Measurements from ENCODE around the gene MRPL40. TPM values are rescaled to one million over a fixed set of nuclear protein-coding genes. Genes with fewer than 3 reads are reported as not detected.

The MRPL40 gene
- total RNA-seq, 4 donors from 2014 or later: 21.2 to 31.2 (median 27.7) TPM

GRCh38 chr22:19449422-19449767 is 17.1 kb downstream of the MRPL40 start:
- Histone ChIP-seq H3K36me3 (peaks cover 19 to 51% (median 49%) of the 10 kb centered on the region in 4 donors), H3K4me1 (peaks cover 18 to 42% (median 29%) of the 10 kb centered on the region in 4 donors), H3K9me3 (no peaks in the 10 kb centered on the region), H3K27me3 (no peaks in the 10 kb centered on the region), H3K4me3 (no peak overlapping the region), H3K27ac (replicated peaks in 1 of 4) (no peak overlapping the region)
- no peak for DNase-seq (ENCODE audit: extremely low spot score)
- intact Hi-C loops (cut with DNase I): no loop called here
- no peak for TF ChIP-seq EP300 (IDR thresholded peaks at IDR 0.05)
- TF ChIP-seq POLR2A (IDR thresholded peaks at IDR 0.05; ENCODE audit: low read depth): no peak
- TF ChIP-seq, protein P1, sequence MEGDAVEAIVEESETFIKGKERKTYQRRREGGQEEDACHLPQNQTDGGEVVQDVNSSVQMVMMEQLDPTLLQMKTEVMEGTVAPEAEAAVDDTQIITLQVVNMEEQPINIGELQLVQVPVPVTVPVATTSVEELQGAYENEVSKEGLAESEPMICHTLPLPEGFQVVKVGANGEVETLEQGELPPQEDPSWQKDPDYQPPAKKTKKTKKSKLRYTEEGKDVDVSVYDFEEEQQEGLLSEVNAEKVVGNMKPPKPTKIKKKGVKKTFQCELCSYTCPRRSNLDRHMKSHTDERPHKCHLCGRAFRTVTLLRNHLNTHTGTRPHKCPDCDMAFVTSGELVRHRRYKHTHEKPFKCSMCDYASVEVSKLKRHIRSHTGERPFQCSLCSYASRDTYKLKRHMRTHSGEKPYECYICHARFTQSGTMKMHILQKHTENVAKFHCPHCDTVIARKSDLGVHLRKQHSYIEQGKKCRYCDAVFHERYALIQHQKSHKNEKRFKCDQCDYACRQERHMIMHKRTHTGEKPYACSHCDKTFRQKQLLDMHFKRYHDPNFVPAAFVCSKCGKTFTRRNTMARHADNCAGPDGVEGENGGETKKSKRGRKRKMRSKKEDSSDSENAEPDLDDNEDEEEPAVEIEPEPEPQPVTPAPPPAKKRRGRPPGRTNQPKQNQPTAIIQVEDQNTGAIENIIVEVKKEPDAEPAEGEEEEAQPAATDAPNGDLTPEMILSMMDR (IDR thresholded peaks at IDR 0.05): no peak
- TF ChIP-seq POLR2AphosphoS5 (IDR thresholded peaks at IDR 0.05): no peak
- 80% methylated on average over 1 of the region's 2 CpGs for WGBS

DNA sequence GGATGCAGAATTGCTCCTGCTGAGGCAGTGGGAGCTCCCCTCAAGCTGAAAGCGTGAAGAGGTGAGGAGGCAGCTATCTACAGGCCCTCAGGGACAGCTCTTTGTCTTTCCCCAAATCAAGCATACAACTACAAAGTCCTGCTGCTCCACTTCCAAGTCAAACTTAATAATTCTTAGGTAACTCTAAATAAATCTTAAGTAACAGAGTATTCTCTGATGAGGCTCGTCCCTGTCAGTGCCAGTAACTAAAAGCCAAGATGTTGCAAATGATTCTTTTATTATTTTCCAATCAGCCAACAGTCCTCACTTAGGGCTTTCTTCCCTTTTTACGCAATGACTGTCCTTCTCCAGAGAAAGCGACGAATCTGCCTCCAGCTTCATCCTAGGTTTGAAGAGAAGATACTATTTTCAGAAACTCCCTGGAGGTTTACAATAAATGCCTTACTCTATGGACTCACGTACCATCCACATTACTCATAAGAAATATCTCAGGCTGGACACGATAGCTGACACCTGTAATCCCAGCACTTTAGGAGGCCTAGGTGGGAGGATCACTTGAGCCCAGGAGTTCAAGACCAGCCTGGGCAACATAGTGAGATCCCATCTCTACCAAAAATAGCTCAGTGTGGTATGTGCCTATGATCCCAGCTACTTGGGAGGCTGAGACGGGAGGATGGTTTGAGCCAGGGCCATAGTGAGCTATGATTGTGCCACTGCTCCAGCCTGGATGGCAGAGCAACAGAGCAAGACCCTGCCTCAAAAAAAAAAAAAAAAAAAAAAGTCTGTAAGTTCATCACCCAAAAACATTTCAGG is 18.2 kb downstream of the MRPL40 start:
- Histone ChIP-seq H3K36me3 (peaks cover 30 to 58% (median 56%) of the 10 kb centered on the region in 4 donors), H3K27ac (replicated peaks in 1 of 4) (no peak overlapping the region)
- intact Hi-C loops (cut with DNase I): no loop called here

GRCh38 chr22:19451570-19451969 is 19.2 kb downstream of the MRPL40 start:
- 89% methylated on average over 4 of the region's 4 CpGs for WGBS
- Histone ChIP-seq H3K27ac (replicated peaks in 1 of 4) (no peak overlapping the region), H3K4me3 (no peak overlapping the region), H3K9me3 (no peaks in the 10 kb centered on the region), H3K27me3 (no peaks in the 10 kb centered on the region), H3K36me3 (peaks cover 40 to 68% (median 66%) of the 10 kb centered on the region in 4 donors), H3K4me1 (peaks cover 2 to 21% (median 14%) of the 10 kb centered on the region in 4 donors)
- intact Hi-C loops (cut with DNase I): no loop called here
- TF ChIP-seq POLR2AphosphoS5 (IDR thresholded peaks at IDR 0.05) (no peak), POLR2A (IDR thresholded peaks at IDR 0.05; ENCODE audit: low read depth) (no peak), EP300 (IDR thresholded peaks at IDR 0.05) (no peak)
- TF ChIP-seq, protein P1 (IDR thresholded peaks at IDR 0.05): no peak
- DNase-seq (ENCODE audit: extremely low spot score): no peak

More for the DNA sequence above, 18.2 kb downstream of the MRPL40 start:
- H3K27me3 ChIP-seq: no peaks in the 10 kb centered on the region
- 84% methylated on average over 8 of the region's 8 CpGs for WGBS
- peaks cover 11 to 31% (median 24%) of the 10 kb centered on the region in 4 donors for H3K4me1 ChIP-seq
- H3K9me3 ChIP-seq: no peaks in the 10 kb centered on the region
- H3K4me3 ChIP-seq: no peak overlapping the region
- no peak for DNase-seq (ENCODE audit: extremely low spot score)
- TF ChIP-seq POLR2AphosphoS5 (IDR thresholded peaks at IDR 0.05): no peak
- TF ChIP-seq POLR2A (IDR thresholded peaks at IDR 0.05; ENCODE audit: low read depth): no peak
- TF ChIP-seq, protein P1 (IDR thresholded peaks at IDR 0.05): no peak
- TF ChIP-seq EP300 (IDR thresholded peaks at IDR 0.05): no peak

DNA sequence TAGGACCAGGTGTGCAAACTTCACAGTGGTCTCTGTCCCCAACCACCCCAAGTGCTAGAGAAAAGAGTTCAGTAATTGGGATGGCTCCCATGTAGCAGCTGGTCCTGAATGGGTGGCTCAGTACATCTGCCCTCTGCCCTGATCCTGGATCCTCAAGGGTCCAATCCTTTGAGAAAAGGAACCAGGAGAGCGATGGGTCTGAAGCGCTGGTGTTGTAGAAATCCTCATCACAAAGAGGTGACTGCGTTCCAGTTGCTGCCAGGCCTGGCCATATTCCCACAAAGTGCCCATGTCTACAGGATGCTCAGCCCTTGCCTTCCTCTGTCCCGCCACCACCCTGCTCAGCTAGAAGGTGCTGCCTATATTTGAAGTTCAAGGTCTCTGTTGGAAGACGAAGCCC is 21.4 kb downstream of the MRPL40 start:
- peaks cover 0 to 6% (median 2%) of the 10 kb centered on the region in 4 donors for H3K4me1 ChIP-seq
- TF ChIP-seq POLR2A (IDR thresholded peaks at IDR 0.05; ENCODE audit: low read depth): no peak
- no peak for TF ChIP-seq EP300 (IDR thresholded peaks at IDR 0.05)
- TF ChIP-seq, protein P1 (IDR thresholded peaks at IDR 0.05): no peak
- no peak for TF ChIP-seq POLR2AphosphoS5 (IDR thresholded peaks at IDR 0.05)
- no peak overlapping the region for H3K27ac ChIP-seq (replicated peaks in 1 of 4)
- no peak overlapping the region for H3K4me3 ChIP-seq
- WGBS: 82% methylated on average over 4 of the region's 5 CpGs
- H3K9me3 ChIP-seq: no peaks in the 10 kb centered on the region
- DNase-seq (ENCODE audit: extremely low spot score): no peak
- H3K27me3 ChIP-seq: no peaks in the 10 kb centered on the region
- H3K36me3 ChIP-seq: peaks cover 48 to 90% (median 86%) of the 10 kb centered on the region in 4 donors
- intact Hi-C loops (cut with DNase I): no loop called here
